HEK293 (cell line): Measurements from ENCODE around the gene GLT8D2.
"Not testable (repeated sequence)": the region's sequence is repeated elsewhere in the genome, so short reads cannot be mapped to it uniquely, and the experiment has no call there.

Experiments
- CTCF ChIA-PET: fragments of 350-600 bp; formaldehyde crosslinking; extraction: SDS; loops from one replicate; lab custom pipeline; 2021; ENCODE audit warnings: antibody characterized with exemption; lab: Yijun Ruan, JAX
- POLR2A ChIA-PET: fragments of 300-600 bp; formaldehyde crosslinking; extraction: SDS; loops from one replicate; lab custom pipeline; 2020; ENCODE audit warnings: antibody characterized with exemption, inconsistent platforms; lab: Yijun Ruan, JAX
- H3K27ac ChIP-seq: fragments of 200-500 bp; sonication (Bioruptor generic); 2 replicates; pipeline ENCODE4 v1.5.1; 2014; ENCODE audit warnings: low read depth, low read length, control low read depth, inconsistent platforms; ENCODE audit errors: extremely low read depth
- H3K36me3 ChIP-seq, 2 experiments: fragments of 200-500 bp in 1 of 2; sonication (Bioruptor generic) in 1 of 2; 1 replicate in 1 of 2; 2 replicates in 1 of 2; pipeline ENCODE4 v1.5.1; 2014 to 2017; ENCODE audit warnings: inconsistent platforms in 2 of 2, low read length in 2 of 2; ENCODE audit not compliant: control insufficient read depth in 2 of 2, insufficient read depth in 1 of 2
- H3K4me1 ChIP-seq: fragments of 200-500 bp; sonication (Bioruptor generic); 2 replicates; pipeline ENCODE4 v1.5.1; 2014; ENCODE audit warnings: mild to moderate bottlenecking, low read length, inconsistent platforms; ENCODE audit not compliant: control insufficient read depth, insufficient read depth
- H3K4me3 ChIP-seq: 2 replicates; pipeline ENCODE4 v1.5.1; 2011; ENCODE audit warnings: low read depth, mild to moderate bottlenecking, control low read depth, low read length, moderate library complexity
- H3K9me3 ChIP-seq: fragments of 200-500 bp; sonication (Bioruptor generic); 2 replicates; pipeline ENCODE4 v1.5.1; 2014; ENCODE audit warnings: low read depth, low read length, inconsistent platforms; ENCODE audit not compliant: control insufficient read depth, insufficient read depth
- KLF10 ChIP-seq: fragments of 450-650 bp; IDR thresholded peaks from 2 replicates; pipeline ENCODE4 v1.5.1; 2018; ENCODE audit warnings: missing biosample characterization, mild to moderate bottlenecking, missing genetic modification characterization
- OSR2 ChIP-seq: fragments of 450-650 bp; formaldehyde crosslinking; IDR thresholded peaks from 2 replicates; pipeline ENCODE4 v1.5.1; 2016; ENCODE audit warnings: missing biosample characterization, missing genetic modification characterization
- ZFP41 ChIP-seq: fragments of 450-650 bp; formaldehyde crosslinking; IDR thresholded peaks from 2 replicates; pipeline ENCODE4 v1.5.1; 2016; ENCODE audit warnings: missing biosample characterization, missing genetic modification characterization, borderline replicate concordance
- ZNF121 ChIP-seq: fragments of 450-650 bp; formaldehyde crosslinking; IDR thresholded peaks from 2 replicates; pipeline ENCODE4 v1.5.1; 2016; ENCODE audit warnings: missing biosample characterization, missing genetic modification characterization
- ZNF146 ChIP-seq: fragments of 450-650 bp; formaldehyde crosslinking; IDR thresholded peaks from 2 replicates; pipeline ENCODE4 v1.5.1; 2016; ENCODE audit warnings: missing biosample characterization, missing genetic modification characterization
- ZNF514 ChIP-seq: fragments of 450-650 bp; formaldehyde crosslinking; IDR thresholded peaks from 2 replicates; pipeline ENCODE4 v1.5.1; 2016; ENCODE audit warnings: missing biosample characterization, missing genetic modification characterization
- ZNF529 ChIP-seq: fragments of 450-650 bp; formaldehyde crosslinking; IDR thresholded peaks from 2 replicates; pipeline ENCODE4 v1.5.1; 2017; ENCODE audit warnings: missing genetic modification characterization, missing biosample characterization; ENCODE audit not compliant: insufficient replicate concordance
- TF ChIP-seq, protein P1 (sequence below): fragments of 450-650 bp; formaldehyde crosslinking; IDR thresholded peaks from 2 replicates; pipeline ENCODE4 v1.5.1; 2016; ENCODE audit warnings: missing biosample characterization, missing genetic modification characterization, borderline replicate concordance
- TF ChIP-seq, protein P2 (sequence below): fragments of 450-650 bp; formaldehyde crosslinking; IDR thresholded peaks from 2 replicates; pipeline ENCODE4 v1.5.1; 2016; ENCODE audit warnings: missing biosample characterization, missing genetic modification characterization
- TF ChIP-seq, protein P3 (sequence below): fragments of 450-650 bp; formaldehyde crosslinking; IDR thresholded peaks from 2 replicates; pipeline ENCODE4 v1.5.1; 2016; ENCODE audit warnings: missing biosample characterization, missing genetic modification characterization

Gene GLT8D2

DNA sequence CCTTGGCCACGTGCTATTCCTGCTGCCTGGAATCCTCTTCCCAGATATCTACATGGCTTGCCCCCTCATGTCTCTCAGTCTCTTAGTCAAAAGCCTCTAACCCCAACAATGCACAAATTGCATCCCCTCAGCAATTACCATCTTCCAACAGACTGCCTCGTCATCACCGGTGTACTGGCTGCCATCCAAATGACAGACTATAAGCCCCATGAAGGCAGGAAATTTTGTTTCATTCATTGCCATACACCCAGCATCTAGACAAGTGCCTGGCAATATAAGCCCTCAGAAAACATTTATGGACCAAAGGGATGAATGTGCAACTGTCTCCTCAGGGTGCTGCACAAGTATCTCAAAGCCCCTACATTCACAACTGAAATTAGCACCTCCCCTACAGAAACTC, 5.8 kb downstream of the GLT8D2 start (continued):
- TF ChIP-seq, protein P1, sequence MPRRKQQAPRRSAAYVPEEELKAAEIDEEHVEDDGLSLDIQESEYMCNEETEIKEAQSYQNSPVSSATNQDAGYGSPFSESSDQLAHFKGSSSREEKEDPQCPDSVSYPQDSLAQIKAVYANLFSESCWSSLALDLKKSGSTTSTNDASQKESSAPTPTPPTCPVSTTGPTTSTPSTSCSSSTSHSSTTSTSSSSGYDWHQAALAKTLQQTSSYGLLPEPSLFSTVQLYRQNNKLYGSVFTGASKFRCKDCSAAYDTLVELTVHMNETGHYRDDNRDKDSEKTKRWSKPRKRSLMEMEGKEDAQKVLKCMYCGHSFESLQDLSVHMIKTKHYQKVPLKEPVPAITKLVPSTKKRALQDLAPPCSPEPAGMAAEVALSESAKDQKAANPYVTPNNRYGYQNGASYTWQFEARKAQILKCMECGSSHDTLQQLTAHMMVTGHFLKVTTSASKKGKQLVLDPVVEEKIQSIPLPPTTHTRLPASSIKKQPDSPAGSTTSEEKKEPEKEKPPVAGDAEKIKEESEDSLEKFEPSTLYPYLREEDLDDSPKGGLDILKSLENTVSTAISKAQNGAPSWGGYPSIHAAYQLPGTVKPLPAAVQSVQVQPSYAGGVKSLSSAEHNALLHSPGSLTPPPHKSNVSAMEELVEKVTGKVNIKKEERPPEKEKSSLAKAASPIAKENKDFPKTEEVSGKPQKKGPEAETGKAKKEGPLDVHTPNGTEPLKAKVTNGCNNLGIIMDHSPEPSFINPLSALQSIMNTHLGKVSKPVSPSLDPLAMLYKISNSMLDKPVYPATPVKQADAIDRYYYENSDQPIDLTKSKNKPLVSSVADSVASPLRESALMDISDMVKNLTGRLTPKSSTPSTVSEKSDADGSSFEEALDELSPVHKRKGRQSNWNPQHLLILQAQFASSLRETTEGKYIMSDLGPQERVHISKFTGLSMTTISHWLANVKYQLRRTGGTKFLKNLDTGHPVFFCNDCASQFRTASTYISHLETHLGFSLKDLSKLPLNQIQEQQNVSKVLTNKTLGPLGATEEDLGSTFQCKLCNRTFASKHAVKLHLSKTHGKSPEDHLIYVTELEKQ: no peak
- TF ChIP-seq ZNF121 (tag by site-specific recombination): no peak
- TF ChIP-seq ZNF514 (tag by site-specific recombination): no peak
- TF ChIP-seq ZFP41 (tag by site-specific recombination): no peak
- TF ChIP-seq ZNF146 (tag by site-specific recombination): no peak

DNA sequence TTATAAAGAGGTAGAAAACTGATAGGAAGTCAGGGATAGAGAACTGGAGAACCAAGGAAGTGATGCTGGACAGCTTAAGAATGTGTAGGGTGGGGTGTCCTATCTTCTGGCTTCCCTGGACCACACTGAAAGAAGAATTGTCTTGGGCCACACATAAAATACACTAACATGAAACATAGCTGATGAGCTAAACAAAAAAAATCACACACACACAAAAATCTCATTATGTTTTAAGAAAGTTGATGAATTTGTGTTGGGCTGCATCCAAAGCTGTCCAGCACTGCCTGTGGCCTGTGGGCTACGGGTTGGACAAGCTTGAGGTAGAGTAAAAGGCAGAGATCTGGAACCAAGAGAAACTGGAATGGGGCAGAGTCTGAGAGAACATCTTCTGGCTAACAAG, 7.4 kb downstream of the GLT8D2 start:
- POLR2A ChIA-PET: no interaction called here
- CTCF ChIA-PET: no interaction called here
- no peak overlapping the region for H3K27ac ChIP-seq
- H3K36me3 ChIP-seq: no peaks in the 10 kb centered on the region
- no peaks in the 10 kb centered on the region for H3K4me1 ChIP-seq
- H3K9me3 ChIP-seq: no peaks in the 10 kb centered on the region
- TF ChIP-seq, protein P2, sequence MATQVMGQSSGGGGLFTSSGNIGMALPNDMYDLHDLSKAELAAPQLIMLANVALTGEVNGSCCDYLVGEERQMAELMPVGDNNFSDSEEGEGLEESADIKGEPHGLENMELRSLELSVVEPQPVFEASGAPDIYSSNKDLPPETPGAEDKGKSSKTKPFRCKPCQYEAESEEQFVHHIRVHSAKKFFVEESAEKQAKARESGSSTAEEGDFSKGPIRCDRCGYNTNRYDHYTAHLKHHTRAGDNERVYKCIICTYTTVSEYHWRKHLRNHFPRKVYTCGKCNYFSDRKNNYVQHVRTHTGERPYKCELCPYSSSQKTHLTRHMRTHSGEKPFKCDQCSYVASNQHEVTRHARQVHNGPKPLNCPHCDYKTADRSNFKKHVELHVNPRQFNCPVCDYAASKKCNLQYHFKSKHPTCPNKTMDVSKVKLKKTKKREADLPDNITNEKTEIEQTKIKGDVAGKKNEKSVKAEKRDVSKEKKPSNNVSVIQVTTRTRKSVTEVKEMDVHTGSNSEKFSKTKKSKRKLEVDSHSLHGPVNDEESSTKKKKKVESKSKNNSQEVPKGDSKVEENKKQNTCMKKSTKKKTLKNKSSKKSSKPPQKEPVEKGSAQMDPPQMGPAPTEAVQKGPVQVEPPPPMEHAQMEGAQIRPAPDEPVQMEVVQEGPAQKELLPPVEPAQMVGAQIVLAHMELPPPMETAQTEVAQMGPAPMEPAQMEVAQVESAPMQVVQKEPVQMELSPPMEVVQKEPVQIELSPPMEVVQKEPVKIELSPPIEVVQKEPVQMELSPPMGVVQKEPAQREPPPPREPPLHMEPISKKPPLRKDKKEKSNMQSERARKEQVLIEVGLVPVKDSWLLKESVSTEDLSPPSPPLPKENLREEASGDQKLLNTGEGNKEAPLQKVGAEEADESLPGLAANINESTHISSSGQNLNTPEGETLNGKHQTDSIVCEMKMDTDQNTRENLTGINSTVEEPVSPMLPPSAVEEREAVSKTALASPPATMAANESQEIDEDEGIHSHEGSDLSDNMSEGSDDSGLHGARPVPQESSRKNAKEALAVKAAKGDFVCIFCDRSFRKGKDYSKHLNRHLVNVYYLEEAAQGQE (tag by site-specific recombination): peak; percentile 61
- TF ChIP-seq KLF10 (tag by site-specific recombination) (no peak), OSR2 (tag by site-specific recombination) (no peak)
- H3K4me3 ChIP-seq: no peak overlapping the region

DNA sequence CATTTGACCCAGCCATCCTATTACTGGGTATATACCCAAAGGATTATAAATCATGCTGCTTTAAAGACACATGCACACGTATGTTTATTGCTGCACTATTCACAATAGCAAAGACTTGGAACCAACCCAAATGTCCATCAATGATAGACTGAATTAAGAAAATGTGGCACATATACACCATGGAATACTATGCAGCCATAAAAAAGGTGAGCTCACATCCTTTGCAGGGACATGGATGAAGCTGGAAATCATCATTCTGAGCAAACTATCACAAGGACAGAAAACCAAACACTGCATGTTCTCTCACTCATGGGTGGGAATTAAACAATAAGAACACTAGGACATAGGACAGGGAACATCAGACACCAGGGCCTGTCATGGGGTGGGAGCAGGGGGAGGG, 10.2 kb downstream of the GLT8D2 start:
- TF ChIP-seq ZNF146 (tag by site-specific recombination): peak; percentile 94
- TF ChIP-seq, protein P3, sequence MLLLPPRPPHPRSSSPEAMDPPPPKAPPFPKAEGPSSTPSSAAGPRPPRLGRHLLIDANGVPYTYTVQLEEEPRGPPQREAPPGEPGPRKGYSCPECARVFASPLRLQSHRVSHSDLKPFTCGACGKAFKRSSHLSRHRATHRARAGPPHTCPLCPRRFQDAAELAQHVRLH (tag by site-specific recombination): peak; percentile 84
- CTCF ChIA-PET, H3K27ac ChIP-seq, POLR2A ChIA-PET, H3K36me3 ChIP-seq, H3K9me3 ChIP-seq, H3K4me3 ChIP-seq, H3K4me1 ChIP-seq: not testable (repeated sequence)

DNA sequence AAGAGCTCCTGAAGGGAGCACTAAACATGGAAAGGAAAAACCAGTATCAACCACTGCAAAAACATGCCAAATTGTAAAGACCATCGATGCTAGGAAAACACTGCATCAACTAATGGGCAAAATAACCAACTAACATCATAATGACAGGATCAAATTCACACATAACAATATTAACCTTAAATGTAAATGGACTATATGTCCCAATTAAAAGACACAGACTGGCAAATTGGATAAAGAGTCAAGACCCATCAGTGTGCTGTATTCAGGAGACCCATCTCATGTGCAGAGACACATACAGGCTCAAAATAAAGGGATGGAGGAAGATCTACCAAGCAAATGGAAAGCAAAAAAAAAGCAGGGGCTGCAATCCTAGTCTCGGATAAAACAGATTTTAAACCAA, 13.8 kb downstream of the GLT8D2 start:
- H3K9me3 ChIP-seq, CTCF ChIA-PET, H3K36me3 ChIP-seq, H3K4me1 ChIP-seq, H3K27ac ChIP-seq, H3K4me3 ChIP-seq, POLR2A ChIA-PET: not testable (repeated sequence)
- peak; percentile 64 for TF ChIP-seq ZNF529 (tag by site-specific recombination)

DNA sequence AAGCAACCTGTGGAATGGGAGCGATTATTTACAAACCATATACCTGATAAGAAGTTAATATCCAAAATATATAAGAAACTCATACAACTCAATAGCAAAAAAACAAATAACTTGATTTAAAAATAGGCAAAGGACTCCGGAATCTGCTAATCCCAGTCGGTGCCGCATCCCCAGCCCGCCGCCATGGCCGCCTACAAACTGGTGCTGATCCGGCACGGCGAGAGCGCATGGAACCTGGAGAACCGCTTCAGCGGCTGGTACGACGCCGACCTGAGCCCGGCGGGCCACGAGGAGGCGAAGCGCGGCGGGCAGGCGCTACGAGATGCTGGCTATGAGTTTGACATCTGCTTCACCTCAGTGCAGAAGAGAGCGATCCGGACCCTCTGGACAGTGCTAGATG, 19.4 kb downstream of the GLT8D2 start:
- H3K4me3 ChIP-seq, H3K4me1 ChIP-seq, H3K36me3 ChIP-seq, H3K9me3 ChIP-seq, POLR2A ChIA-PET, H3K27ac ChIP-seq, CTCF ChIA-PET: not testable (repeated sequence)
